ENCODE measurements around the gene SGMS2.

Gene SGMS2

GRCh38 chr4:107838861-107839565 is 14.3 kb downstream of the SGMS2 start:
- in situ Hi-C loops (cut with HindIII; ENCODE audit: low pct_ligation_motif_present, low sequenced_read_pairs) = no loop called here
- Histone ChIP-seq H3K4me3 (ENCODE audit: low read depth, low read length) (no peak overlapping the region), H3K36me3 (replicated peaks) (no peaks in the 10 kb centered on the region), H3K27me3 (replicated peaks) (no peaks in the 10 kb centered on the region), H3K27ac (no peak overlapping the region)
- TF ChIP-seq CTCF (IDR thresholded peaks at IDR 0.05; ENCODE audit: low read depth, low read length, missing control alignments) = no peak
- no peak for DNase-seq

- no peaks in the 10 kb centered on the region for H3K36me3 ChIP-seq (replicated peaks)
- no peak for DNase-seq
- H3K4me3 ChIP-seq (ENCODE audit: low read depth, low read length) = no peak overlapping the region
- H3K27ac ChIP-seq = no peak overlapping the region
- in situ Hi-C loops (cut with HindIII; ENCODE audit: low pct_ligation_motif_present, low sequenced_read_pairs) = no loop called here
- H3K27me3 ChIP-seq (replicated peaks) = no peaks in the 10 kb centered on the region
- TF ChIP-seq CTCF (IDR thresholded peaks at IDR 0.05; ENCODE audit: low read depth, low read length, missing control alignments) = no peak
Measured at GRCh38 chr4:107843391-107843790, 18.7 kb downstream of the SGMS2 start.

GRCh38 chr4:107845681-107846080 is 20.9 kb downstream of the SGMS2 start:
- in situ Hi-C loops (cut with HindIII; ENCODE audit: low pct_ligation_motif_present, low sequenced_read_pairs) = no loop called here
- no peaks in the 10 kb centered on the region for H3K36me3 ChIP-seq (replicated peaks)
- TF ChIP-seq CTCF (IDR thresholded peaks at IDR 0.05; ENCODE audit: low read depth, low read length, missing control alignments) = no peak
- no peaks in the 10 kb centered on the region for H3K27me3 ChIP-seq (replicated peaks)
- H3K4me3 ChIP-seq (ENCODE audit: low read depth, low read length) = no peak overlapping the region
- H3K27ac ChIP-seq = no peak overlapping the region
- no peak for DNase-seq

GRCh38 chr4:107850438-107850837 is 25.7 kb downstream of the SGMS2 start:
- Histone ChIP-seq H3K36me3 (replicated peaks) (no peaks in the 10 kb centered on the region), H3K27me3 (replicated peaks) (no peaks in the 10 kb centered on the region), H3K27ac (no peak overlapping the region), H3K4me3 (ENCODE audit: low read depth, low read length) (no peak overlapping the region)
- no peak for TF ChIP-seq CTCF (IDR thresholded peaks at IDR 0.05; ENCODE audit: low read depth, low read length, missing control alignments)
- in situ Hi-C loops (cut with HindIII; ENCODE audit: low pct_ligation_motif_present, low sequenced_read_pairs) = no loop called here
- no peak for DNase-seq

GRCh38 chr4:107853444-107854355 is 29.0 kb downstream of the SGMS2 start:
- Histone ChIP-seq H3K27me3 (replicated peaks) (no peaks in the 10 kb centered on the region), H3K36me3 (replicated peaks) (no peaks in the 10 kb centered on the region), H3K4me3 (ENCODE audit: low read depth, low read length) (no peak overlapping the region), H3K27ac (peak overlapping the region; percentile 75)
- in situ Hi-C loops (cut with HindIII; ENCODE audit: low pct_ligation_motif_present, low sequenced_read_pairs) = no loop called here
- DNase-seq = peak; percentile 73
- TF ChIP-seq CTCF (IDR thresholded peaks at IDR 0.05; ENCODE audit: low read depth, low read length, missing control alignments) = no peak

Data from brain microvascular endothelial cell (primary cell).